Measurements from ENCODE around the gene RPTOR.
"Not testable (repeated sequence)": the region's sequence is repeated elsewhere in the genome, so short reads cannot be mapped to it uniquely, and the experiment has no call there.

Gene RPTOR

DNA sequence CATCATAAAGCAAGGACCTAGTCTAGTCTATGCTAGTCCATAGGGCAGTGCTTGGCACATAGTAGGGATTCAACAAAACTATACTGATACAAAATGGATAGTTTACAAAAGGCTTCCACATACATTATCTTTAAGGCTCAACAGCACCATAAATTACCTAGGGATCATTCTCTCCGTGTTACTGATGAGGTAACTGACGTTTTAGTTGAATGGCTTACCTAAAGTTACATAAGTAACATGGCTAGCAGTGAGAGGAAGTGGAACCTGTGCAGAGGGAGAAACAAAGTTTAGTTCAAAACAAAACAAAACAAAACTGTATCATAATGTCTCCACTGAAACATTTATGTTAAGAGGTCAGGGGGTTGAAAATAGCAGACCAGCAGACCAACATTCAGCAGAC lies 7.9 kb downstream of the RPTOR start:
- no peak for DNase-seq

DNA sequence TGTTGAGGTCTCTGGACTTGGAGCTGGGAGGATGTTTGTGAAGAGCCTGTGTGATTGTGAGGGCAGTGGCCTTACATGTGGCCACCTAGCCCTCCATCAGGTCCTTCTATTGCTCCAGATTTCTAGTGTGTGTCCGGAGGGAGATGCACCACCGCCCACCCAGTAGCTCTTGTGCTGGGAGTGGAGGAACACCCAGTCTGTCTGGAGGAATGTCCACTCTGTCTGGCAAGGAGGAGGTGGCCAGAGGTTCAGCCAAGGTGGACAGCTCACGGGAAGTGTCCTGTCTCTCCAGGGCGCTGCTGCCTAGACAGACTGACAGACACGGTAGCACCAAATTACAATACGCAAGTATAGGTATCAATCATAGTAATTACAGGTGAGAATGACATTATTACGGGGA lies 10.6 kb downstream of the RPTOR start:
- no peak for DNase-seq

DNA sequence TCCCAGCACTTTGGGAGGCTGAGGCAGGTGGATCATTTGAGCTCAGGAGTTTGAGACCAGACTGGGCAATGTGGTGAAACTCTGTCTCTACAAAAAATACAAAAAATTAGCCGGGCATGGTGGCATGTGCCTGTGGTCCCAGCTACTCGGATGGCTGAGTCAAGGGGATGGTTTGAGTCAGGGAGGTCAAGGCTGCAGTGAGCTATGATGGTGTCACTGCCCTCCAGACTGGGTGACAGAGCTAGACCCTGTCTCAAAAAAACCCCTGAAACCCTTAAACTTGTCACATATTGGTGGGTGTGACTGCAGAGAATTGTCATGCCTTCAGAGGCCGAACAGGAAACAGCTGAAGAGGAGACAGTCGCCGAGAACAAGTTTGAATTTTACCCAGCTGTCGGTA lies 13.4 kb downstream of the RPTOR start:
- DNase-seq, result no peak

DNA sequence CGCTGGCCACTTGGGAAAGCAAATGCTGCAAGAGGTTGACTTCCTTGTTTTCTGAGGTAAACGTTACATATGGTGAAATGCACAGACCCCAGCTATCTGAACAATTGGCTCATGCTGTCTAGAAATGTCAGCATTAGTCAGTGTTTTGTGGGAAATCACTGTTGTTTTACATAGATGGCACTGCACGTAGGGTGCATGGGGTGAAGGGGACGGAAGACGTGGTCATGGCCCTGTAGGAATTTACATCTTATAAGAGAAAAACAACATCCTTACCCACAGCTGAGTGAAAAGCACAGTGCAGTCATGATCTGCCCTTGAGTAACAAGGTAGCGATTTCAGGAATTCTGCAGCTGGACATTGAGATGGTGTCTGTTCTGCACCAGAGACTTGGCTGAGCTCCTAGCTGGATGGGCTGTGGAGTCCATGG lies 15.2 kb downstream of the RPTOR start:
- peak; percentile 68 for DNase-seq

DNA sequence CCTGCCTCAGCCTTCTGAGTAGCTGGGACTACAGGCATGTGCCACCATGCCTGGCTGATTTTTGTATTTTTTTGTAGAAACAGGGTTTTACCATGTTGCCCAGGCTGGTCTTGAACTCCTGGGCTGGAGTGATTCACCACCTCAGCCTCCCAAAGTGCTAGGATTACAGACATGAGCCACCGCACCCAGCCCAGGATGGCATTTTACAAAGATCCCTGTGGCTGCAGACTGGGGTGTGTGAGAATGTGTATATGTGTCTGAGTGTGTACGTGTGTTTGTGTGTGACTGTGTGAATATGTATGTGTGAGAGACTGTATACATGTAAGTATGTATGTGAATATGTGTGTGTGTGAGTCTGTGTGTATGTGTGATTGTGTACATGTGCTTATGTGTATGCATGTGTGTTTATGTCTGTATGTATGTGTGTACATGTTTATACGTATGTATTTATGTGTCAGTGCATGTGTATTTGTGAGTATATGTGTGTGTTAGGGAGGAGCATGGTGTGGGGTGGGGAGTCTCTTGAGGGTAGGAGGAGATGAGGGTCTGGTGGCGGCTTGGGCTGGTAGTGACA lies 17.0 kb downstream of the RPTOR start:
- peak; percentile 15 for DNase-seq

DNA sequence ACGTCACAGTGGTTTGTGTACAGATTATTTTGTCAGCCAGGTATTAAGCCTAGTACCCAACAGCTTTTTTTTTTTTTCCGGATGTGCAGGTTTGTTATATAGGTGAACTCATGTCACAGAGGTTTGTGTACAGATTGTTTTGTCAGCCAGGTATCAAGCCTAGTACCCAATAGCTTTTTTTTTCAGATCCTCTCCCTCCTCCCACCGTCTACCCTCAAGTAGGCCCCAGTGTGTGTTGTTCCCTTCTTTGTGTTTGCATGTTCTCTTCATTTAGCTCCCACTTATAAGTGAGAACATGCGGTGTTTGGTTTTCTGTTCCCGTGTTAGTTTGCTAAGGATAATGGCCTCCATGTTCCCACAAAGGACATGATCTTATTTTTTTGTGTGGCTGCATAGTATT lies 19.9 kb downstream of the RPTOR start:
- no peak for DNase-seq

DNA sequence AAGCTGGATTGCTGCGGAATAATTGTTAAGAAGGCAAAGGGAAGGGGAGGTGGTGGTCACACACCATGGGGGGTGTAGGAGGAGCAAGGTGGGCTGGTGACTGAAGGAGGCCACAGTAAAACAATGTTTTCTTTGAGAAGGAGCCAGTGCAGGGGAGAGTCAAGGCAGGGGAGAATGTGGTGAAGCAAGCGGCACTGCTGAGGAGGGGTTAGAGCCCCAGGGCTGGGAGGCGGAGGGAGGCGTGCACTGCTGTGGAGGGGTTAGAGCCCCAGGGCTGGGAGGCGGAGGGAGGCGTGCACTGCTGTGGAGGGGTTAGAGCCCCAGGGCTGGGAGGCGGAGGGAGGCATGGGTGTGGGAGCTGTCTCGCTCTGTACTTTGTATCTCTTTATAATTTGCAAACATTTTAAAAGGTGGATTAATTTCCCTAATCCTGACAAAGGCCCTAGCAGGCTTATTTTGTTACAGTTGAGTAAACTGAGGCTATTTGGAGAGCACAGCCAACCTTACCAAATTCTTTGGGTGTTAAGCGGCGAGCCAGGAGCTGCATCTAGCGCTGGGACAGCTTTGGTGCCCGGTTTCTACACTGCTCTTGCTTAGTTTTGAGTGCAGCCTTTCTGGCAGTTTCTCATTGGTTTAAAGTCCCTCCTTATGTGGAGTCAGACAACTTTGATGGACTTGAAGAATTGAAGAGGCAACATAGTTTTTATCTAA lies 20.9 kb downstream of the RPTOR start:
- DNase-seq, result no peak

DNA sequence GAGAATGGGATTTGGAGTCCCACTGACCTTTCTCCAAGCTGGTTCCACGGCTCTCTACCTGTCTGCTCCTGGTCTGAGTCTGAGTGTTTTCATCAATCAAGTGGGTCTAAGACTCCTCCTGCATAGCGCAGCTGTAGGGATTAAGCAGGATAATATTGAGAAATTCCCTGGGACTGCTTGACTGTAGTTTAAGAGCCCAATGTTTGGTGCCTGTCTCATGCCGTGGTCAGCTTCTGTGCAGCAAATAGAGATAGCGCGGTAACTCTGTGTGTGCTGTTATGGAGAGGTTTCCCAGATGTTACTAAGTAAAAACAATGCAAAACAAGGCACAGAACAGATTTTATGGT lies 21.4 kb downstream of the RPTOR start:
- DNase-seq, result no peak

DNA sequence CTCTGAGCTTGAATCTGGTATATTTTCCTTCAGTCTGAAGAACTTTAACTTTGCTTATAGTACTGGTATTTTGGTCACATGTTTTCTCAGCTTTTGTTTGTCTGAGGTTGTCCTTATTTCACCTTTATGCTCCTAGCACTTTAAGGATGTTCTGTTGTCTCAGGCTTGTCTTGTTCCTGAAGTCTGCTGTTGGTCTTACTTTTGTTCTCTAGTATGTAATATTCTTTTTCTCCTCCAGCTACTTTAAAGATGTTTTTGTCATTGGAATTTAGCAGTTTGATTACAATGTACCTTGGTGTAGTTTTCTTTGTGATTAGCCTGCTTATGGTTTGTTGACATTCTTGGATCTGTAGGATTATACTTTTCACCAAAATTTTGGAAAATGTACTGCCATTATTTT lies 23.6 kb downstream of the RPTOR start:
- DNase-seq, result no peak

DNA sequence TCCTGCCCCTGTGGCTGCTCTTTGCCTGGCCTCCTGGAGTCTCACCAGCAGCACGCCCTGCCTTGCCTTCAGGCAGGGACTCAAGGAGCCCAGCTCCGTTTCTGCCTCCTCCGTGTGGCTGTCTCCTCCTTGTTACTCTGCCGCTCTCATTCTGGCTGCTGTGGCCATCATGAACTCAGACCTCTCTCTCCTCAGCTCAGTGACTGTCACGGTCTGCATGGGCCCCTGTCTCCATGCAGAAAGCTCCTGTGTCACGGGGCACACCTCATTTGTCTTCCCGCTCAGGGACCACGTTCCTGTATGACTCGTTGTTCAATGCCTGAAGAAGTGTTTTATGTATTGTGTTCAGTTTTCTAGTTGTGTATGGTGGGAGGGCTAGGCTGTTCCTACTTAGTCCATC lies 25.3 kb downstream of the RPTOR start:
- no peak for DNase-seq

DNA sequence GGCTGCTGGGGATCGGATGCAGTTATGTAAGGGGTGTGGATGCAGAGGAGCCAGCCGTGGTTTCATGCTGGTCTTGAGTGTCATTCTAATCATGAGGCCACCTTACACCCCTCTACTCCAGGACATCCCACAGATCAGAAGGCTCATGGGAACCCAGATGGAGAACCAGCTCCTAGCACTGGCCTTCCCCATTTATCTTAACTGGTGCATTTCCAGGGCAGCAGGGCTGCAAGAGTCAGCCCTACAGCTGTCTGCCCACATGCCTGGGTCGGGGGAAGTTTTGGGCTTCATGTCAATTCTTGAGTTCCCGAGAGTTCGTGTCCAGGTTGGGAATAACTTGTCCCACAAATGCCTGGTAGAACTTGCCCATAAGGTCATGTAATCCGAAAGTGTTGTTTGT lies 29.1 kb downstream of the RPTOR start:
- no peak for DNase-seq

DNA sequence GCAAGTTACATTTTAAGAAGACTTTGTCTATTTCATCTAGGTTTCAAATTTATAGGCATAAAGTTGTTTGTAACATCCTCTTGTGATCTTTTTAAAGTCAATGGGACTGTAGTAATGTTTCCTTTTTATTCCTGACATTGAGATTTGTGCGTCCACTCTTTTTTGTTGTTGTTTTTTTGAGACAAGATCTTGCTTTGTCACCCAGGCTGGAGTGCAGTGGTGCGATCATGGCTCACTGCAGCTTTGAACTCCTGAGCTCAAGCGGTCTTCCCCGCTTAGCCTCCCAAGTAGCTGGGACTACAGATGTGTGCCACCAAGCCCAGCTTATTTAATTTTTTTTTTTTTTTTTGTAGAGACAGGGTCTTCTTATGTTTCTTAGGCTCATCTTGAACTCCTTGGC lies 29.9 kb downstream of the RPTOR start:
- DNase-seq, result no peak

DNA sequence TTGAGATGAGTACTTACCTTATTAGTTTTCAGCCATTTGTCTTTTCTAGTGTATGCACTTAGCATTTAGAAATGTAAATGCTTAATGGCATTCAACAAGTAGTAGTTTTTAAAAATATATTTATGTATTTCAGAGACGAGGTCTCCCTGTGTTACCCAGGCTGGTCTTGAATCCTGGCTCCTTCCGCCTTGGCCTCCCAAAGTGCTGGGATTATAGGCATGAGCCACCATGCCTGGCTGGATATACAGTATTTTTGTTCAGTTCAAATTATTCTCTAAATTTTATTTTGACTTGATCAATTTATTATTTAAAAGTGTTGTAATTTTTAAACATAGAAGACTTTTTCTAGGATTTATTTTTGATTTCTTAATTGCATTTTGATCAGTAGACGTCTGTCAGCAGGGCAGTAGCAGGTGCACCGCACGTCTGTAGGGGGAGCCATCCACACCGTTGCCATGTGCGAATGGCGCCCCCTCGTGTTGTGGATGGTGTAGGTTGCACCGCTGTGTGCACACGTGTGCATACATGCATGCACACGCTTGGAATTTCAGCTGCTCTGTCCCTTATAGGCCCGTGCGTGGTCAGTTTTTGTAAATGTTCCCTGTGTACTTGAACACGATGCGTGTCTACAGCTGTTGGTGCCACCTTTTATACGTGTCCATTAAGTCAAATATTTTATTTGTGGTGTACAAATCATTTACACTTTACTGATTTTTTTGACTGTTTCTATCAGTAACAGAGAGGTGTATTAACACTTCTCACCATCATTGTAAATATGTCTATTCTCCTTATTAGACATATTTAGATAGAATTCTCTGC lies 30.6 kb downstream of the RPTOR start:
- peak; percentile 85 for DNase-seq

DNA sequence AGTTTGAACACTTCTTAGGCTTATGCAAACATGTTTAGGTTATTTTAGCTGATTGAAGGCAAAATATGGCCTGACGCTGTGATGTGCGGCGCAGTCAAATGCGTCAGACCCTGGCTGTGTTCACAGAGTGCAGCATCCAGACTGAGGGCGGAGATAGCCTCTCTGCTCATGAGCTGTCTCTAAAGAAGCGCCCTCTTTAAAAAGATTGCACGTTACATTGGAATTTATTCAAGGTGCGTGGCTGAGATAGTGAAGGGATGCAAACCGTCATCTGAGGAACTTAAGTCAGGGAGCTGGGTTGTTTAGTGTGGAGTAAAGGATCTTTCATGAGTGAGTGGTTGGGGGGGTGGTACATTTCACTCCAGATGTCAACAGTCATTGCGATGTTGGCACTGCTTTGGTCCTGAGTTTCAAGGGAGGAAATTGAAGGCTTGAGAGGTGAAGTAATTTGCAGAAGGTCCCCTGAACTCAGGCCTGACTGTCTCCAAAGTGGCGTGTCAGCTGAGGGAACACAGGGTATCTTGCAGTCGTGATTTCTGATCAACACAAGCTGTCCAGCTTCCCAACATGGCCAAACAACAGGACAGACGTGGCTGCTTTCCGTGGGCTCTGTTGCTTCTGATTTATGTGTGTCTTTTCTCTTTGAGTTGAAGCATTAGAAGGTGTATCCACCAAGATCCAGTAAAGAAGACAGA lies 33.4 kb downstream of the RPTOR start:
- DNase-seq, result no peak

DNA sequence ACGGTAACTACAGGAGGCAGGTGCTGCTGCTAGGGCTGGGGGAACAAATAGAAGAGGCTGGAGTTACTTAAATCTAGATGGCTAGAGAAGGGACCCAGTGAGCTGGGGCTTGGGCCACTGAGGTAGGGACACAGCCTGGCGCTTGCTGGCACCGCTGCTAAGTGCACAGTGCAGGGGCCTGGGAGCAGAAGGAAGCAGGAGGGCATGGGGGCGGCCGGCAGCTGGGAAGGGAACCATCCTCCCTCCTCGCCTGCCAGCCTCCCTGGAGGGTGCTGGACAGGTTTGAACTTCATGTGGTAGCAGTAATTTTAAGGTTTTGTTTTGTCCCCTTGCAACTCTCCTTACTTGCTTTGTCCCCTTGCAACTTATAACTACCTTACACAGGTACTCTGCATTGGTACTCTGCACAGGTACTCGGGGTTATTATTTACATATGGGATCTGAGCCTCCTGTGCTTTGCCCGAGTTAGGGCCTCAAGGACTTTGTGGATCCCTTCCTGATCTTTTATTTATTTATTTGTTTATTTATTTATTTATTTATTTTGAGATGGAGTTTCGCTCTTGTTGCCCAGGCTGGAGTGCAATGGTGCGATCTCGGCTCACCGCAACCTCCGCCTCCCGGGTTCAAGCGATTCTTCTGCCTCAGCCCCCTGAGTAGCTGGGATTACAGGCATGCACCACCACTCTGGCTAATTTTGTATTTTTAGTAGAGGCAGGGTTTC lies 34.2 kb downstream of the RPTOR start:
- DNase-seq, result not testable (repeated sequence)

DNA sequence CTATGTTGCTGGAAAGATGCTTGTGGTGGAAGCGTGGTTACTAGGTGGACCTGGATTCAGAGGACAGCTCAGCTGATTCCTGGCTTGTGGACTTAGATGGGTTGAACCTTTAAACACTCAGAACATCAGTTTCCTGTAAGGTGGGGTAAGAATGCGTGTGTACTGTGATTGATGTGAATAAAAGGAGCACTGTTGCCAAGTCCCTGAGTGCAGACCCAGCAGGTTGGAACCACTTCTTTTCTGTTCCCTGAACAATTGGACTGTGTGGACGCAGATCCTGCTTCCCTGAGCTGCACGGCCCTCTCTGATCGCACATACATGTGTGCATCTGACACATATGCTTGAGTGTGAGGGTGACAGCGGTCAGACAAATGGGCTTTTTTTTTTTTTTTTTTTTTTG lies 37.5 kb downstream of the RPTOR start:
- no peak for DNase-seq

DNA sequence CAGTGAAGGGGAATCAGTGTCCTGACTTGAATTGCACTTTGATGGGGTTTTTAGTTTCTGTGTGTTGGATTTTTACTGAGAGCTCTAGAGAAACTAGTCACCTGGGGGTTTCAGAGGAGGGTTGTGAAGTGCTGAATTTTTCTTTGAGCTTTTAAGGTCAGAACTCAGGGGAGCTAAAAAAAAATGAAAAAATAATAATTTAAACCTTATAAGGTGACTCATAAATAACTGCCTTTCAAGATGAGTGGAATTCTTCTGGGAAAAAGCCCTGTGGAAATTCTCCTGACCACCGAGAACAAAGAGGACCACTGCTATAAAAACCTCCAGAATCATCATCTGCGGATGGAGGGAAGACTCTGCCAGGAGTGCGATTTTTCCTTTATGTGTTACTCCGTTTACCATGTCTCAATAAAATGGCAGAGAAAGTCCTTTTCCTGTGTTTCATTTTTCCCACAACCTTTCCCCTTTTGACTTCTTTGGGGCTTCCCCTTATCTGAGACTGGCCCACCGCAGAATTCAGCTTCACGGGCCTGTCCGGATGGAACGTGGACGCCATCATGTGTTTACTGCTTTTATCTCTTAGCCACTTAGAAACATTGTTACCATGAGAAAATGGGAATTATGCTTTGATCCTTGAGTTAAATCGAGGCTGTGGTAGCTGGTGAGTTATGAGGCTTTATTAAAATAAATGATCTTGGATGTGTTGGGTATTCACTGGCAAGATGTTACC lies 39.7 kb downstream of the RPTOR start:
- peak; percentile 20 for DNase-seq

DNA sequence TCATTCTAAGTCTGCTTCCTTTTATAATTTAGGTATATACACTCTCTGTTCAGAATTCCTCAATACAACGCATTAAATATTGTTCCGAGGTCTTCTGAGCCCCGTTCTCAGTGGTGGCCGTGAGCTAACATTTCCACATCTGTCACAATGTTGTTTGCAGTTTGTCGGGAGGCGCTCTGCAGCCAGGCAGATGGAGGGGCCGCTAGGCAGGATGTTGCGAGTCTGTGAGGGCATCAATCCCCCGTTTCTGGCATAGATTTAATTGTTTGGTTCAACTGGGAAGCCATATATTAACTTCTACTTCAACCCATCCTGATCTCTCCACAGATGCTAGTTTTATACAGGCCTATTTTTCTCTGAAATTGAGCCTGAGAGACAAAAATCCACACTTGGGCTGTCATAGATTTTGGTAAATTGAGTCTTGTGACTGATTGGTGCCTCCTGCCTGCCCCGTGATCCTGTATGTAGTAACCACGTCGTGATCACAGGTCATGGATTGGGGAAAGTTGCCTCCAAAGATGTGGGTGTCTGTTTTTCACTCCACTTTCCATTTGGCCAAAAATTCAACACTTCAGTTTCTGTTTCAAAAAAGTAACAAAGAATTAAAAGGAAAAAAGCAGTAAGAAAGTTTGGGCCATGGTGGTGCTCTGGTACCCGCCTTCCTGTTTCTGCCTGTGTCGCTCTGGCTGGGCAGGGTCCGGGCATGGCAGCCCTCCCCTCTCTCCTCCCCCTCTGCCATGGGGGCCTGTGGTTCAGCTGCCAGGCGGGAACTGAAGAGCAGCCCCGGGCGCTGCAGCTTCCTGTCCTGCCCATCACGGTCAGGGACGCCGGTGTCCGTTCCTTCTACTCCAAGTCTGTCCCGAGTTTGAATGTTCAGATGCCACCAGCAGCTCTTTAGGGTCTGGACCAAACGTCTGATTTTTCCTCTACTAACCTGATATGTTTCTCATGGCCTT lies 41.5 kb downstream of the RPTOR start:
- peak; percentile 20 for DNase-seq

DNA sequence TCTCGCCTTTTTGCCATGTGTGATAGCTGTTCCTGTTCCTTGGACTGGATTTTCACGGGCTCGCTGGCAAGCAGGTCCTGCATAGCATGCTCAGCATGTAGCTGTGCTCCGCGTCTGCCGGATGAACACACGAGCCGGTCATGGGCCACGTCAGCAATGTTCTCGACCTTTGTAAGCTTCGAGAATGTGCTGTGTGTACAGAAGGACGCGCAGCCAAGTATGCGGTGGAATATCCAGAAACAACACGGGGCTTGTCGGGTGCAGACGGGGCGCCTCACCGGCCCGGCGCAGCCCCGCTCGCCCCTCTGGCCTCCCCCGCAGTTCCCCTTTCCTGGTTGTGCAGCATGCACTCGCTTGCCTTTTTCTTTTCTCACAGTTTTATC lies 42.2 kb downstream of the RPTOR start:
- DNase-seq, result peak; percentile 53

DNA sequence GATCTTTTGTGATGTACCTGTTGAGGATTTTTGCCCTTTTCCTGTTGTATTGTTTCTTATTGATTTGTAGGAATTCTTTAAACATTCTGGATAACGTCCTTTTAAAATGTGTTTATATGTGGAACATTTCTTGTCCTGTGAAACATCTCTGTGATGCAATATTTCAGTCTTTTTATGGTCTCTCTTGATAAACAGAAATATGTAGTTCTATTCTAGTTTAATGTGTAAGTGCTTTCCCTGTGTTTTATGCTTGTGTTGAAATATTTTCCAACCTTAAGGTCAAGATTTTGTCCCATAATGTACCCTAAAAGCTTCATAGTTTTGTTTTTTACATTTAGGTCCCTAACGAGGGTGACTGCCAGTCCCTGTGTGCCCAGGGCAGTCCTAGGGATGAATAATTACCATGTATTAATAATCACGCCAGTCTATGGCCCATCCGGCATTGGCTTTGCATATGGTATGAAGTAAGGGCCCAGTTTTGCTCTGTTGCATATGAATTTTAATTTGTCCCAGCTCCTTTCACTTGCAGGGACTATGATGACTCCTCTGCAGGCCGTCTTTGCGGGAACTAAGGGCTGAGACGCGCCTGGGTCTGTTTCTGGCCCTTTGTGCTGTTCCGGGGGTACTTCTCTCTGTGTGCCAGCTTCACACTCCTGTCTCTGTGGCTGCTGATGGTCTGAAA lies 44.2 kb downstream of the RPTOR start:
- DNase-seq, result no peak

Measured in fibroblast of skin of scalp (primary cell).